GM13977 (cell line): ENCODE measurements around the gene AP1S1.

ENCODE experiments used
- DNase-seq: peaks from one replicate; pipeline ENCODE4 v3.0.0; 2012; ENCODE audit warnings: low spot score
- in situ Hi-C: fragments of 300-500 bp; cut with MboI; formaldehyde crosslinking; loops from one replicate; pipeline ENCODE4 v1.12.0; 2022; ENCODE audit warnings: low sequenced_read_pairs, low pct_unique_long_range_greater_than_20kb, mixed read lengths, inconsistent platforms; ENCODE audit not compliant: unreplicated experiment
- TF ChIP-seq, protein P1 (sequence below): IDR thresholded peaks from 2 replicates; pipeline ENCODE4 v1.5.1; 2012; ENCODE audit warnings: mild to moderate bottlenecking, control low read depth; ENCODE audit not compliant: insufficient read depth; ENCODE audit errors: extremely low read depth, missing control alignments

AP1S1 gene

DNA sequence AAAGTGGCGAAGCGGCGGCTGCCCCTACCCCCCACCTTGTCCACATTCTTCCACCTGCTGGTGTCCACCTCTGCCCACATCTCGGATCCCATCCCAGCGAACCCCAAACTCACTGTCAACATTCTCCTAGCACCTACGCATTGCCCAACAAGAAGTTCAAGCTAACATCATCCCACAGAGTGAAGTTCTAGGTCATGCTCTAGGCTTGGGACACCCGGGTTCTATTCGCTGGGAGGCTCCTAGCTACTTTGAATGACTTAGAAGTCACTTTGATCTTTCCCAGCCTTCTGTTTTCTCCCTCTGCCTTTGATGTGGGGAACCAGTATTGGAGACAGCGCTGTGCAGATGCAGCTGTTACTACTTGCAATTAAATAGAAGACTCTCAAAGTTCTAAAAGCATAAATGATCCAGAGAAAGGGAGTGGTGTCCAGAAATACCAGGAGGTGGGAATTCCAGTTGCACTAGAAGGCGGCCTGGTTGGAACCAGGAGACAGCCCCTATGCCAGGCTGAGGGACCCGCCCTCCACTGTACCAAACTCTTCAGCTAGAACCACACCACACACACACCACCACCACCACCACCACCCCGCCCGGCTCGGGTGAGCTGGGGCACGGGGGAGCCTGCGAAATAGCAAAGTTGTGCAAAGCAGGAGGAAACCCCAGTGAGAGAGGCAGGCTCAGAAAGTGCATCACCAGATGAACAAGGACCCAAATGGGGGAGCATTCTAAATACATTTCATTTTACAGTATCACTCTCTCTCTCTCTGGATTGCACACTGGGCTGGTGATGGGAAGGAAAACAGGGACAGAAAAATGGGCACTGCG, 16.6 kb downstream of the AP1S1 start:
- in situ Hi-C loops = no loop called here
- TF ChIP-seq, protein P1, sequence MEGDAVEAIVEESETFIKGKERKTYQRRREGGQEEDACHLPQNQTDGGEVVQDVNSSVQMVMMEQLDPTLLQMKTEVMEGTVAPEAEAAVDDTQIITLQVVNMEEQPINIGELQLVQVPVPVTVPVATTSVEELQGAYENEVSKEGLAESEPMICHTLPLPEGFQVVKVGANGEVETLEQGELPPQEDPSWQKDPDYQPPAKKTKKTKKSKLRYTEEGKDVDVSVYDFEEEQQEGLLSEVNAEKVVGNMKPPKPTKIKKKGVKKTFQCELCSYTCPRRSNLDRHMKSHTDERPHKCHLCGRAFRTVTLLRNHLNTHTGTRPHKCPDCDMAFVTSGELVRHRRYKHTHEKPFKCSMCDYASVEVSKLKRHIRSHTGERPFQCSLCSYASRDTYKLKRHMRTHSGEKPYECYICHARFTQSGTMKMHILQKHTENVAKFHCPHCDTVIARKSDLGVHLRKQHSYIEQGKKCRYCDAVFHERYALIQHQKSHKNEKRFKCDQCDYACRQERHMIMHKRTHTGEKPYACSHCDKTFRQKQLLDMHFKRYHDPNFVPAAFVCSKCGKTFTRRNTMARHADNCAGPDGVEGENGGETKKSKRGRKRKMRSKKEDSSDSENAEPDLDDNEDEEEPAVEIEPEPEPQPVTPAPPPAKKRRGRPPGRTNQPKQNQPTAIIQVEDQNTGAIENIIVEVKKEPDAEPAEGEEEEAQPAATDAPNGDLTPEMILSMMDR = no peak
- no peak for DNase-seq

DNA sequence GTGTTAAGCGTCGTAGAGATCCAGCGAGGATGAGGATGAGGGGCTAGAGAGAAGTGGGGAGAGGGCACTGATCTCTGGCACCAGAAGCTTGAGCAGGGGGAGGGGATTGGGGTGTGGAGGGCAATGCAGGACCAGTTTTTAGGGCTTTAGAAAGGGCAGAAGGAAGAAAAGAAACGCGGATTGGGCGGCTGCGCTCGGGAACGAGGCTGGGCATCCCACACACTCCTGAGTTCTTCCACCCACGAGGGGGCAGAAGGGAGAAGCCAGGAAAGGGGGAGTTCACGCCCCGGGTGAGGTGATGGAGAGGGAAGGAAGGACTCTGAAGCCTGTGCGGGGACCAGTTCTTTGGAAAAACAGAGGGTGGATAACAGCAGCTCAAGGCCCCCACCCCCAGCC, 17.2 kb downstream of the AP1S1 start:
- in situ Hi-C loops = no loop called here
- TF ChIP-seq, protein P1 = no peak
- DNase-seq = no peak

DNA sequence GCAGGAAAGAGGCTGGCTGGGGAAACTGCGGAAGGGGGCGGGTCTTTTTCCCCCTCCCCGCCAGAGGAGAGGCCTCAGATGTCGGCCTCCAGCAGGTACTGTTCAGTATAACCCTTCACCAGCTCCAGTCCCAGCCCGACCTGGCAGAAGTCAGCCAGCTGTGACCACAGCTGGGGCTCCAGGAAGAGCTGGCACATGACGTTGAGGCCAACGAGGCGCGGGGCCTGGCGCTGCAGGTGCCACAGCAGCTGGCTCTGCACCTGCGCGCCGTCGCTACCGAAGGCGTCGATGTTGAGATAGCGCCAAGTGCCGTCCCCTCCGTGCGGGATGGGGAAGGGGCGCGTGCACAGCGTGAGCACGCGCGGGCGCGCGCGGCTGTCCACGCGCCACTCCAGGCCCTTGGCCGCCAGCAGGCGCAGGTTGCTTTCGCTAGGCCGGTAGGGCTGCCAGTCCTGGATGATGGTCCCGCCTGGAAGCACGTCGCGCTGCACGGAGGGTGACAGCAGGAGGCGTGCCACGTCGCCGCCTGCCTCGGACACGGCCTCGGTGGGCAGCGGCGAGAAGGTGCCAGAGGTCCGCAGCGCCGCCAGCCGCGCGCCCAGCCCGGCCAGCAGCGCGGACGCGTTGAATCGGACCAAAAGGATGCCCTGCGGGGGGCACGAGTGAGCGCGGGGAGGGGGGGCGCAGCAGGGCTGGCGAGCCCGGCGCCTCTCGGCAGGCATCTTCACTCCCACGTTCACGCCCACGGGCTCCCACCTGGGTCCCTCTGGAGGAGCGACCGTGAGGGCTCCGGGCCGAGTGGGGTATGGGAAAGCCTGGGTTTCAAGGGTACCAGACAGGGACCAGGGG, 18.0 kb downstream of the AP1S1 start:
- TF ChIP-seq, protein P1 = no peak
- DNase-seq = no peak
- in situ Hi-C loops = no loop called here

DNA sequence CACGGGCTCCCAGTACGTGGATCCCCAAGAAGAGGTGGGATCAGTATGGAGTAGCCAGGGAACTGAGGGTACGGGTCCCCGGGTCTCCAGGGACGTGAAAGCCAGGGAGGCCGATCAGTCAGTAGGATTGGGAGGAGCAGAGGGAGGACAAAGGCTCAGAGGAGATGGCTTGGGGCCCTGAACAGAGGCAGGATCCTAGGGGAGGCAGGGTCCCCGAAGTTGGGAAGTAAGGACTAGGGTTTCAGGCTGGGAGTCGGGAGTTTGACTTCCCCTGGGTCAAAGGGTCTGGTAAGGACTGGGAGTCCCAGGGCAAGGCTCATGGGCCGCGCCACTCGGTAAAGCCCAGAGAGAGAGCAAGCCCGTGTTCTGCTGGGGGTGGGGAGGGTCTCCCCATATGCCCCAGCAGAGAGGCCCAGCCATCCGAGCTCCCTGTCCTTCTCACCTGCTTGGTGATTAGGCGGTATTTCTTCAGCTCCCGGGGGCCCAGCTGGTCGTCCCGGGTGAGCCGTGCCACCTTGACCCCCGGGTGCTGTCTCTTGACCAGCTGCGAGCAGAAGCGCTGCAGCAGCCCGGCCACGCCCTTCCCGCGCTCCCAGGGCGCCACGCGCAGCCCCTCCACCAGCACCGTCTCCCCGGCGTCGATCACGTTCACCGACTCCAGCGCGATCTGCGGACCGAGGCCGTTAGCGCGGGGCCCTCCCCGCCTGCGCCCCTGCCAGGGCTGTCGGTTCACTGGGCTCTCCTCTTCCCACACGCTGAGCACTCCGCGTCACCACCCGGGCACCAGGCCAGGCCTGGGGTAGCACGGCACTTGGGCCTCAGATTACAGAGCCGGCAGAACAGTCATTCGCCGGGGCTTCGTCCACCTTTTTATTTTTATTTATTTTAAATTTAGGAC, 18.8 kb downstream of the AP1S1 start:
- in situ Hi-C loops = no loop called here
- TF ChIP-seq, protein P1 = no peak
- DNase-seq = no peak

DNA sequence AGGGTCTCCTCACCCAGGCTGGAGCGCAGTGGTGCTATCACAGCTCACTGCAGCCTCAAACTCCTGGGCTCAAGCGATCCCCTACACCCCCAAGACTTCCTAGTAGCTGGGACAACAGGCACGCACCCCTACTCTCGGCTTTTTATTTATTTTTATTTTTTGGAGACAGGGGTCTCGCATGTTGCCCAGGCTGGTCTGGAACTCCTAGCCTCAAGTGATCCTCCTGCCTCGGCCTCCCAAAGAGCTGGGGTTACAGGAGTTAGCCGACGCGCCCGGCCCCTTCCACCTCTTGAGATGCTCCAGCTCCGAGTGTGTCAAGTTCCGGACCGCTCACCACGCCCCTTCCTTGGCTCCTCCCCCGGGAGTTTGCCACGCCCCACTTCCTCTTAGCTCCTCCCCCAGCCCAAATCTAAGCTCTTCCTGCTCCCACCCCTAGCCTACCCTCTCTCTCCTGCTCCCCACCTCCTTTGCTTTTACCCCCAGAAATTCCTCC, 19.5 kb downstream of the AP1S1 start:
- TF ChIP-seq, protein P1 = no peak
- DNase-seq = peak; percentile 90
- in situ Hi-C loops = no loop called here
